ENCODE measurements around the gene CYREN. TPM values are rescaled to one million over a fixed set of nuclear protein-coding genes. Genes with fewer than 3 reads are reported as not detected.
A peak's percentile ranks its signal among the peaks of the same experiment; 100 is the strongest.

Gene CYREN
- total and polyA plus RNA-seq, 7 experiments from 2014 or later: 25.6 to 67.9 (median 49.5) TPM

DNA sequence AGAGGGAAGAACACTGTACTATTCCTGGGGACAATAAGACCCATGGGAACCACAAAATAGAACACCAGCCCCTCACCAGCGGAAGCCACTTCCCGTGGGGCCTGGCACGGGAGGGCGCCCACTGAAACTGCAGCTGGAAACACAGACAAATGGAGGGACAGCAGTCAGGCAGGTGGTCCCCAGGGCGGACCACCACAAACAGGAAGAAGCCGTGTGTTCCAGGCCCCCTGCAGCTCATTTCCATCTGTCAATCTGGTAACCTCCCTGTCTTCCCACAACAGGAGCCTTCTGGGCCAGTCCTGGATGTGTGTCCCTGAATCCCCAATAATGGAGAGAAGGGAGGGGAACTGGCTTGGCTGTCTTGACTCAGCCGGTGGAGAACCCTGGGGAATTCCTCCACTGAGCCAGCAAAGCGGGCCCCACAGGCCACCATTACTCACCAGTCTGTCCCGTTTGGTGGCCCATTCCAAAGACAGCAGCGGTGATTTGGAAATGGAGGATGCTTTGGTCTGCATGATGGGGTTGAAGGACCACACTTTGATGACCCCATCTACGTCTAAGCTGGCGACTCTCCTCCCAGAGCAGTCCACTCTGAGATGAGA, 24.1 kb upstream of the CYREN start:
- intact Hi-C loops (cut with micrococcal nuclease): no loop called here
- Histone ChIP-seq H3K27me3 (ENCODE audit: control insufficient read depth in 2 of 2, insufficient read depth in 2 of 2, low read length in 2 of 2) (no peaks in the 10 kb centered on the region), H3K4me3 (ENCODE audit: low read length) (no peak overlapping the region), H3K4me1 (ENCODE audit: control insufficient read depth in 2 of 2, insufficient read depth in 2 of 2, low read length in 2 of 2) (no peaks in the 10 kb centered on the region), H3K27ac (ENCODE audit: low read depth, low read length) (no peak overlapping the region), H3K36me3 (ENCODE audit: control insufficient read depth in 2 of 3, insufficient read depth in 3 of 3, low read length in 3 of 3) (peaks cover 0 to 97% (median 20%) of the 10 kb centered on the region in 3 experiments), H3K9me3 (ENCODE audit: control insufficient read depth in 2 of 3, low read length in 3 of 3) (no peaks in the 10 kb centered on the region)
- peaks cover 0 to 5% (median 0%) of the 10 kb centered on the region in 7 donors for H3K4me1 Mint-ChIP-seq
- ChIA-PET CTCF (no interaction called here), POLR2A (interaction anchor here (1.4 kb wide), 1 partner anchor 16 kb away, joined by 3 read pairs; no protein-coding TSS in a partner anchor)
- H3K27ac Mint-ChIP-seq: peak overlapping the region in 1 of 9 donors; percentile 56
- H3K27me3 Mint-ChIP-seq: no peaks in the 10 kb centered on the region
- peaks cover 11 to 89% (median 46%) of the 10 kb centered on the region in 5 donors for H3K36me3 Mint-ChIP-seq
- DNase-seq (no peak), ATAC-seq (no peak)
- H3K9me3 Mint-ChIP-seq: no peaks in the 10 kb centered on the region
- H3K4me3 Mint-ChIP-seq: no peak overlapping the region

DNA sequence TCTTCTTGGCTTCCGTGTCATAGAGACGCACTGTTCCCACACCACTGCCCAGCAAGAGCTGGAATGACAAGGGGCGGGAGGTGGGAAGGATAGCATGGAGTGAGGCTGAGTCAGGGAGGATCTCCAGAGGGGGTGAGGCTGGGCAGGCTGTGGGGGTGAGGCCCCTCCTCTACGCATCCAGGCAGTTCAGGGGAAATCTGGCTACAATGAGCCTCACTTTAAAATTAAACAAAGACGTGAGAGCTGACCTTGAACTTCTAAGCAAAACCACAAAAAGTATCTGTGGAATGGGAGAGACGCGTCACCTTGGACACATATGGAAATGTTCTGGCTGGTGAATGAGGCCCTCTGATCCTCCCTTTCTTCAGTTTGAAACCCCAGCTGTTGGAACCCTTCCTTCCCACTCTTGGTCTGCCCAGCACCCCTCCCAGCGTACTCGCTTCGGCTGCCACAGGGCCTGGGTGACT, 23.1 kb upstream of the CYREN start:
- Histone ChIP-seq H3K27me3 (ENCODE audit: control insufficient read depth in 2 of 2, insufficient read depth in 2 of 2, low read length in 2 of 2) (no peaks in the 10 kb centered on the region), H3K36me3 (ENCODE audit: control insufficient read depth in 2 of 3, insufficient read depth in 3 of 3, low read length in 3 of 3) (peaks cover 0 to 97% (median 20%) of the 10 kb centered on the region in 3 experiments), H3K27ac (ENCODE audit: low read depth, low read length) (no peak overlapping the region), H3K4me1 (ENCODE audit: control insufficient read depth in 2 of 2, insufficient read depth in 2 of 2, low read length in 2 of 2) (no peaks in the 10 kb centered on the region), H3K4me3 (ENCODE audit: low read length) (no peak overlapping the region), H3K9me3 (ENCODE audit: control insufficient read depth in 2 of 3, low read length in 3 of 3) (no peaks in the 10 kb centered on the region)
- intact Hi-C loops (cut with micrococcal nuclease): no loop called here
- ATAC-seq (no peak), DNase-seq (no peak)
- no peak overlapping the region for H3K4me3 Mint-ChIP-seq
- no peaks in the 10 kb centered on the region for H3K4me1 Mint-ChIP-seq
- peaks cover 7 to 91% (median 48%) of the 10 kb centered on the region in 5 donors for H3K36me3 Mint-ChIP-seq
- CTCF ChIA-PET: no interaction called here
- H3K9me3 Mint-ChIP-seq: no peaks in the 10 kb centered on the region
- peak overlapping the region in 1 of 9 donors; percentile 46 for H3K27ac Mint-ChIP-seq
- no peaks in the 10 kb centered on the region for H3K27me3 Mint-ChIP-seq
- POLR2A ChIA-PET: interaction anchor here (1.4 kb wide), 1 partner anchor 17 kb away, joined by 3 read pairs; no protein-coding TSS in a partner anchor

DNA sequence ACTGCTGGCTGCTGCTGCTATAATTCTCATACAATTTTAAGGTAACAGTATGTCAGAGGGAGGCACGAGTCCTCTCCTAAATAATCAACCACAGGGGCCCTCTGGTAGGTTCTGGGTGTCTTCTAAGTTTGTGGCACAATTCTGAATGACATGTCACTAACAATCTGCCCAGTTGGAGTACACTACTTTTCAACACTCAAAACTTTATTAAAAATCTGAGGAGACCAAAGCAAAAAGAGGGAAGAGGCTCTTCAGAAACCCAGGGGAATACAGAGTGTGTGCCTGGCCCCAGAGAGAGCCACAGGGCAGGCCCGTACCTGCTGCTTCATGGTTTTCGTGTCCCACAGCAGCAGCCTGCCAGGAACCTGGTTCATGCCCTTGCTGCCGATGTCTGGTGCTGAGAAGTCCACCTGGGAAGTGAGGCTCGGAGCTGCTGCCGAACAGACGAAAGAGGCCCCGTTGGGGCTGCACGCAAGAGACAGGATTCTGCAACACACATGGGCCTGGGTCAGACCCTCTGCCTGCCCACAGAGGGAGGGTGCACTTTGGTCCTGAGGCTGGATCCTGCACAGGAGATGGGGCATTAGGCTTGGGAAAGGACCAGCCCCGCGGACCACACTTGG, 22.5 kb upstream of the CYREN start:
- ATAC-seq: no peak
- peaks cover 8 to 92% (median 53%) of the 10 kb centered on the region in 5 donors for H3K36me3 Mint-ChIP-seq
- CTCF ChIA-PET: no interaction called here

DNA sequence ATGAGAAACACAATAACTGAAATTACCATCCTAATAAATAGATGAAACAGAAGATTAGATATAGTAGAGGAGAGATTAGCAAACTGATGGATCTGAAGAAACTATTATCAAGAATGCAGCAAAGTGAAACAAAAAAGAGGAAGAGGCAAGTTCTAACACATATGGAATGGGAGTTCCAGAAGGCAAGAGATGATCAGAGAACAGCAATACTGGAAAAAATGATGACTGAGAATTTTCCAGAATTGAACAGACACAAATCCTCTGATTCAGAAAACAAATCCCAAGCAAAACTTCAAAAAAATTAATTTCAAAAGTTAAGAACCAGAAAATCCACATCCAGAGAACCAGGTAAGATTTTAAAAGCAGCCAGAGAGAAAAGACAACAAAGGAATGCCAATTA, 20.2 kb upstream of the CYREN start:
- peaks cover 0 to 97% (median 17%) of the 10 kb centered on the region in 3 experiments for H3K36me3 ChIP-seq (ENCODE audit: control insufficient read depth in 2 of 3, insufficient read depth in 3 of 3, low read length in 3 of 3)
- POLR2A ChIA-PET: interaction anchor here (1.0 kb wide), 1 partner anchor 31 kb away, joined by 3 read pairs; no protein-coding TSS in a partner anchor
- H3K27me3 Mint-ChIP-seq: no peaks in the 10 kb centered on the region
- H3K27ac ChIP-seq (ENCODE audit: low read depth, low read length): no peak overlapping the region
- no peaks in the 10 kb centered on the region for H3K4me1 Mint-ChIP-seq
- no peaks in the 10 kb centered on the region for H3K27me3 ChIP-seq (ENCODE audit: control insufficient read depth in 2 of 2, insufficient read depth in 2 of 2, low read length in 2 of 2)
- DNase-seq (no peak), ATAC-seq (no peak)
- no peaks in the 10 kb centered on the region for H3K9me3 ChIP-seq (ENCODE audit: control insufficient read depth in 2 of 3, low read length in 3 of 3)
- no peak overlapping the region for H3K4me3 ChIP-seq (ENCODE audit: low read length)
- no peaks in the 10 kb centered on the region for H3K9me3 Mint-ChIP-seq
- intact Hi-C loops (cut with micrococcal nuclease): no loop called here
- peaks cover 8 to 92% (median 59%) of the 10 kb centered on the region in 5 donors for H3K36me3 Mint-ChIP-seq
- peak overlapping the region in 1 of 9 donors; percentile 65 for H3K27ac Mint-ChIP-seq
- CTCF ChIA-PET: interaction anchor here (1.1 kb wide), 1 partner anchor 11 kb away, joined by 4 read pairs; no protein-coding TSS in a partner anchor
- no peak overlapping the region for H3K4me3 Mint-ChIP-seq
- no peaks in the 10 kb centered on the region for H3K4me1 ChIP-seq (ENCODE audit: control insufficient read depth in 2 of 2, insufficient read depth in 2 of 2, low read length in 2 of 2)

More for the DNA sequence above, 22.5 kb upstream of the CYREN start:
- peaks cover 0 to 97% (median 20%) of the 10 kb centered on the region in 3 experiments for H3K36me3 ChIP-seq (ENCODE audit: control insufficient read depth in 2 of 3, insufficient read depth in 3 of 3, low read length in 3 of 3)
- POLR2A ChIA-PET: interaction anchor here (1.4 kb wide), 1 partner anchor 18 kb away, joined by 3 read pairs; no protein-coding TSS in a partner anchor
- Mint-ChIP-seq H3K4me1 (no peaks in the 10 kb centered on the region), H3K27me3 (no peaks in the 10 kb centered on the region), H3K4me3 (no peak overlapping the region), H3K9me3 (no peaks in the 10 kb centered on the region), H3K27ac (peak overlapping the region in 2 of 9 donors; percentile 17 to 46)
- no peaks in the 10 kb centered on the region for H3K9me3 ChIP-seq (ENCODE audit: control insufficient read depth in 2 of 3, low read length in 3 of 3)
- no peaks in the 10 kb centered on the region for H3K4me1 ChIP-seq (ENCODE audit: control insufficient read depth in 2 of 2, insufficient read depth in 2 of 2, low read length in 2 of 2)
- no peaks in the 10 kb centered on the region for H3K27me3 ChIP-seq (ENCODE audit: control insufficient read depth in 2 of 2, insufficient read depth in 2 of 2, low read length in 2 of 2)
- intact Hi-C loops (cut with micrococcal nuclease): no loop called here
- H3K27ac ChIP-seq (ENCODE audit: low read depth, low read length): no peak overlapping the region
- H3K4me3 ChIP-seq (ENCODE audit: low read length): no peak overlapping the region
- no peak for DNase-seq

DNA sequence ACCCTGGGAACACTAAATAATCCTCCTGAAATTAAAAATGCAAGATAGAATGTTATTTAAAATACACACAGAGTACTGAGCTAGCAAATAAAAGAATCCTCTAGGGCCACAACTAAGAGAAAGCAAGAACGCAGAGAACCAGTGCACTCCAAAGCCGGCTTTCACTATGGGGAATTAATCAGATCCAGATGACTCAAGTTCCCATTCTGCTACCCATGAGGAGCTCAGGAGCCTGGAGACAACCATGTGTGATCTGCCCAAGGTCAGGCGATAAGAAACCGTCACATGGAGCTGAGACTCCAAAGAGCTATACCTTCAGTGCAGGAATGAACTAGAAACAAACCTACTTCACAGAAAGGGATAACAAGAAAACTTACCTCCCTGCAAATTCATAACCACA, 19.5 kb upstream of the CYREN start:
- Mint-ChIP-seq H3K36me3 (peaks cover 8 to 92% (median 63%) of the 10 kb centered on the region in 5 donors), H3K4me1 (no peaks in the 10 kb centered on the region), H3K27ac (peak overlapping the region in 2 of 9 donors; percentile 3 to 23), H3K27me3 (no peaks in the 10 kb centered on the region), H3K9me3 (no peaks in the 10 kb centered on the region), H3K4me3 (no peak overlapping the region)
- Histone ChIP-seq H3K4me3 (ENCODE audit: low read length) (no peak overlapping the region), H3K4me1 (ENCODE audit: control insufficient read depth in 2 of 2, insufficient read depth in 2 of 2, low read length in 2 of 2) (no peaks in the 10 kb centered on the region), H3K9me3 (ENCODE audit: control insufficient read depth in 2 of 3, low read length in 3 of 3) (no peaks in the 10 kb centered on the region), H3K36me3 (ENCODE audit: control insufficient read depth in 2 of 3, insufficient read depth in 3 of 3, low read length in 3 of 3) (peaks cover 0 to 96% (median 14%) of the 10 kb centered on the region in 3 experiments), H3K27ac (ENCODE audit: low read depth, low read length) (no peak overlapping the region), H3K27me3 (ENCODE audit: control insufficient read depth in 2 of 2, insufficient read depth in 2 of 2, low read length in 2 of 2) (no peaks in the 10 kb centered on the region)
- CTCF ChIA-PET: no interaction called here
- DNase-seq: no peak
- ATAC-seq: no peak
- intact Hi-C loops (cut with micrococcal nuclease): no loop called here
- POLR2A ChIA-PET: interaction anchor here (1.0 kb wide), 1 partner anchor 30 kb away, joined by 3 read pairs; no protein-coding TSS in a partner anchor

DNA sequence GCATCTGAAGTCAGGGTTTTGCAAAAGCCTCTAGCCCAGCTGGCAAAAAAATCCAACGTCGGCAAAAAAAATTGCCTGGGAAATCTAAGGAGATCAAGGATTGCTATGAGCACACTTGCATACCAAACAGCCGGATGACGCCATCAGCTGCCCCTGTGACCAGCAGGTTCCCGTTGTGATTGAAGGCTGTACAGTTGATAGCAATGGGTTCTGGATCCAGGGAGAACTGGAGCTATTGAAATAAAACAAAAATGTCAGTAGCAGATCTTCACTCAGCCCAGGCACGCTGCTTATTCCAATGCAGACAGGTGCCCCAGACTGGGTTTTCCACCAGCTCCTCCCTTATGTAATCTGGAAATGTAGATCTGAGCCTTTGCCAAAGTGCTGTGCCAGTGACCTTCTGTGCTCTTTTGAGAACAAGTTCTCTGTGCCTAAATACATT, 18.7 kb upstream of the CYREN start:
- POLR2A ChIA-PET: interaction anchor here (0.8 kb wide), 1 partner anchor 19 kb away, joined by 3 read pairs; the partner anchor contains the start of gene CYREN

More for the DNA sequence above, 18.7 kb upstream of the CYREN start:
- ATAC-seq (no peak), DNase-seq (no peak)
- Mint-ChIP-seq H3K36me3 (peaks cover 13 to 93% (median 63%) of the 10 kb centered on the region in 5 donors), H3K27me3 (no peaks in the 10 kb centered on the region), H3K9me3 (peaks cover 0 to 2% (median under 1%) of the 10 kb centered on the region in 11 donors), H3K27ac (no peak overlapping the region), H3K4me1 (no peaks in the 10 kb centered on the region), H3K4me3 (no peak overlapping the region)
- intact Hi-C loops (cut with micrococcal nuclease): no loop called here
- H3K27me3 ChIP-seq (ENCODE audit: control insufficient read depth in 2 of 2, insufficient read depth in 2 of 2, low read length in 2 of 2): no peaks in the 10 kb centered on the region
- H3K4me3 ChIP-seq (ENCODE audit: low read length): no peak overlapping the region
- H3K27ac ChIP-seq (ENCODE audit: low read depth, low read length): no peak overlapping the region
- no peaks in the 10 kb centered on the region for H3K9me3 ChIP-seq (ENCODE audit: control insufficient read depth in 2 of 3, low read length in 3 of 3)
- peaks cover 0 to 96% (median 14%) of the 10 kb centered on the region in 3 experiments for H3K36me3 ChIP-seq (ENCODE audit: control insufficient read depth in 2 of 3, insufficient read depth in 3 of 3, low read length in 3 of 3)
- no peaks in the 10 kb centered on the region for H3K4me1 ChIP-seq (ENCODE audit: control insufficient read depth in 2 of 2, insufficient read depth in 2 of 2, low read length in 2 of 2)
- CTCF ChIA-PET: no interaction called here
